Activated CD4-positive, alpha-beta T cell treated with anti-CD3 and anti-CD28 coated beads, Interleukin-2, amount 50 U/mL, for 16 hours (primary cell): ENCODE results near the gene OR8H3.
"Not testable (repeated sequence)": the region's sequence is repeated elsewhere in the genome, so short reads cannot be mapped to it uniquely, and the experiment has no call there.

ENCODE experiments used
- DNase-seq: peaks from one replicate; pipeline ENCODE4 v3.0.0-alpha.2; 2020

The OR8H3 gene

GRCh38 chr11:56122073-56122472 is at the start of gene OR8H3:
OR8H3 (plus strand) TSS chr11:56122373; CDS start chr11:56122373, 0 bp downstream.
- no peak for DNase-seq

GRCh38 chr11:56089697-56090096 is 32.5 kb upstream of the OR8H3 start:
- no peak for DNase-seq

- no peak for DNase-seq
Observed at GRCh38 chr11:56093008-56093407, 29.2 kb upstream of the OR8H3 start, which contains the start of gene OR8I2. OR8I2 (plus strand) TSS chr11:56093308; CDS start chr11:56093308, 0 bp downstream.

DNA sequence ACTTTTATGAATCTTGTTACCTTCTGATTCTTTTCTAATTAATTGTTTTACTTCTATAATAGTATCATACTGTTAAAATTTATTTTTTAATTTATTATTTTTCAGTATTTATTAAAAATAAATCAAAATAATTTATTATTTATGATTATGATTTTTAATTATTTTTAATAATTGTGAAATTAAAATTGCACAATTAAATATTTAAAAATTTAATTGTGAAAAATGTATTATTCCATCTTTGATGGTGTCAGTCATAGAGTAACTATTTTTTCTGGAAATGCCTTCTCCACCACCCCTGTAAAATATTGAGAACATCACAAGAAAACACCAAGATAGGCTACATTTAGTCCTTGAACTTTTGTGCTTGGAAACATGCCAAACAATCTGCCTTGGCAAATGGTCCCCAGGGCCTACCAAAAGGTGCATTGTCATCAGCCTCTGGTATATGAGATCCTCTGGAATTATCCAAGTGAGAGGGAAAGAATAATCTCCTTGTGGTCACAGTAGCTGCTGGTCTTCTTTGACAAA is 18.9 kb upstream of the OR8H3 start, which contains the start of gene OR8H2:
TSS of gene OR8H2 (plus strand) at position 478 of the 528 bp plus-strand sequence. CDS start 1,356 bp downstream, outside the sequence.
- DNase-seq: no peak

GRCh38 chr11:56140151-56140661 is 18.0 kb downstream of the OR8H3 start, which contains the start of gene OR8J3:
OR8J3 (minus strand) TSS chr11:56140201; CDS start chr11:56137718, 2,483 bp downstream.
- DNase-seq: no peak

DNA sequence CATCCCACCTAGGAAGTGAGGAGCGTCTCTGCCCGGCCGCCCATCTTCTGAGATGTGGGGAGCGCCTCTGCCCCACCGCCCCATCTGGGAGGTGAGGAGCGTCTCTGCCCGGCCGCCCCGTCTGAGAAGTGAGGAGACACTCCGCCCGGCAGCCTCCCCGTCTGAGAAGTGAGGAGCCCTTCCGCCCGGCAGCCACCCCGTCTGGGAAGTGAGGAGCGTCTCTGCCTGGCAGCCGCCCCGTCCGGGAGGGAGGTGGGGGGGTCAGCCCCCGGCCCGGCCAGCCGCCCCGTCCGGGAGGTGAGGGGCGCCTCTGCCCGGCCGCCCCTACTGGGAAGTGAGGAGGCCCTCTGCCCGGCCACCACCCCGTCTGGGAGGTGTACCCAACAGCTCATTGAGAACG is 21.5 kb downstream of the OR8H3 start:
- DNase-seq: not testable (repeated sequence)

DNA sequence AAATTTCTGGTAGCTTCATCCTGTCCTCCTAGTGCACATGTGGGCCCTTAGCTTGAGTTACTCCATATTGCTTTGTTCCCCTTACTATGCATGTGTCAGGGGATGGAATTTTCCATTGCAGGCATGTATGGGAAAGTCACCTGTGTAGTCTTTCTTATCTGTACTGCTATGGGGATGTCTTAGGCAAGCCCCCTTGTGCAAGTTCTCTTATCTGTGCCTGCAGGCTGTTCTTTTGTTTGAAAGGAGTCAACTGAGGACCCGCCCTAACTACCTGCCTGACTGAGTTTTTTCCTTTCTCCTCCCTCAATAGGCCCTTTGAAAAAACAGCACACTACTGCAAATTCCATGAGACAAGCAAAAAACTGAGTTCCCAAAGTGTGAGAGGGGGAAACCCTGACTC is 29.2 kb downstream of the OR8H3 start:
- DNase-seq: no peak

DNA sequence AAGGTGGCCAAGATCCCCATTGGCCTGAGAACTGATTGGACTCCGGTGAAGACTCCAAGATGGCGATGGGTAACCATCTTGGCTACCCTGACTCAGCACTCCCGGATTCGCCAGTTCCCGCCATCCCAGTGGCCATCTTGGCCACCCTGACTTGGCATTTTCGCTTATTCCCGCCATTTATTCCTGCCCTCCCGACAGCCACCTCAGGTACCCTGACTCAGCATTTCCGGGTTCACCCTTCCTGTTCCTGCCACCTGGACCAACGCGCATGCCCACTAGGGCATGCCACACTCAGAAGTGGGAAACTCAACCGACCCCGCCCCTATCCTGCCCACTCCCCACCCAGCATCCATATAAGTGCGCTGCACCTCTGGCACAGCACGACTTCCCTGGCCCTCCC is 30.2 kb downstream of the OR8H3 start:
- no peak for DNase-seq

DNA sequence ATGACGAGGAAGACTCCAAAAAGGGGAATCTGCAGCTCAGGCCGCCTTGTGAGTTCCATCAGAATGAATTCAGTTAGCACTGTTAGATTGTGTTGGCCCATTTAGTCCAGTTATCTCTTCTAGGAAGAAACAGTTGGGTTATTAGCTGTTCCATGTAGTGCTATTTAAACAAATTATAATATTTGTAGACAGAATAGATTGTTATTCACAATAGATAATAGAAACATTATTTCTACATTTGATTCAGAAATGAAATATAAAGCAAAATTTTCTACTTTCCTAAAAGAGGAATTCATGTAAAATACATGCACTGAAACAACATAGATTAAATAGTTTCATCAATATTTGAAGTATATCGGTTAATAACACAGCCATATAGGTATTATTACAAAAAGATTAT is 38.0 kb downstream of the OR8H3 start, which contains the start of gene OR8K5:
TSS of gene OR8K5 (minus strand) at position 101 of the 400 bp plus-strand sequence. CDS start at position 101, 0 bp downstream.
- DNase-seq: no peak

DNA sequence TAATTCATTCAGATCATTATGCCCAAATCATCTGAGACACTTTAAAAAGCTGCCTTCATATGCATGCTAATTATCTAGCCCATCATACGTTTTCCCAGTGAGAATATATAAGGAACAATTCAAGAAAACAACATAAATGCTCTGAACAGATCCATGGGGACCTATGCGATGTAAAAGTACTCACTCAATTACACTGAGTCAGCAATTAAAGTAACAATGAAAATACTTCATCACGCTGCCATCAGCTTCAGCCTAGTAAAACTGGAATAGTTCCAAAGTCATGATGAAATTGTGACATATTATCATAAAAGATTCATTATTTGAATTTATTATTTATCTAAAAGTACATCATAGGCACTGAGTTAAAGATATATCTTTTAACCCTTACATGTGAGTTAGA is 41.6 kb downstream of the OR8H3 start:
- DNase-seq: no peak

DNA sequence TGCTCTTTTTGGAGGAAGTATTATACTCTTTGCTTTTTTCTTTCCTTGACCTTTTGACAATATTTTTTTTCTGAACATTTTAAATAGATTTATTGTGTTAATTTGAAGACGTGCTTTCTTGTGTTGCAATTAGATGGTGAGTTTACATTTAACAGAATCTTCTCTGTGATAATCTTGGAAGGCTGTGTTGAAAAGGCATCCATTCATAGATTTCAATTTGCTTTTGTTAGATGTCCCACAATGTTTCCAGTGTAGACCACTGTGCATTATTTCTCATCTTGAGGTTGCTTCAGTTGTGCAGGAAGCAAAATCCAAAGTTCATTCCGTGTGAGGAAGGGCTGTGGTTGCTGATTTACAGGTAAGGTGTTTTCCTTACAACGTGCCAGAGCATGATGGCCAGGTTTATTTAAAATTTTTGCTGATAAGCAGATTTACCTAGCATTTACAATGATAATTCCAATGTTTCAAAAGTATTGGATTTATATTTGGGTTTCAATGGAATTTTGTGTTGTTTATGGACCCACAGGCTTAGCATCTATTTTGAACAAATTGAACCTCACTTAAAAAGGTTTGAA is 50.2 kb downstream of the OR8H3 start:
- DNase-seq: no peak
